Hepatocyte (in vitro differentiated cells): Measurements from ENCODE around the gene RFTN1.

Experiments used
- CTCF ChIP-seq: fragments of 200-600 bp; sonication (generic); IDR thresholded peaks from 2 replicates; pipeline ENCODE4 v1.5.1; 2016; ENCODE audit warnings: antibody characterized with exemption, mild to moderate bottlenecking; ENCODE audit not compliant: poor library complexity
- EZH2 ChIP-seq: fragments of 200-600 bp; sonication (generic); IDR thresholded peaks from 2 replicates; pipeline ENCODE4 v1.6.1; 2016; ENCODE audit warnings: antibody characterized with exemption, mild to moderate bottlenecking, borderline replicate concordance
- EZH2phosphoT487 ChIP-seq: fragments of 200-600 bp; sonication (generic); IDR thresholded peaks from one replicate; pipeline ENCODE4 v1.6.1; 2018; ENCODE audit warnings: antibody characterized with exemption, mild to moderate bottlenecking, low read depth, moderate library complexity; ENCODE audit not compliant: unreplicated experiment, severe bottlenecking

GRCh38 chr3:16504692-16505091 lies 8.8 kb downstream of the RFTN1 start:
- TF ChIP-seq EZH2phosphoT487 (no peak), CTCF (no peak), EZH2 (no peak)
